SK-N-MC (cell line): Measurements from ENCODE around the gene TMEM81.

Source experiments
- EZH2 ChIP-seq: fragments of 200-600 bp; sonication (generic); IDR thresholded peaks from one replicate; pipeline ENCODE4 v1.6.1; 2017; ENCODE audit warnings: antibody characterized with exemption
- FOXP2 ChIP-seq: optimal IDR thresholded peaks from 2 replicates; pipeline ENCODE3; 2011; ENCODE audit warnings: mild to moderate bottlenecking, moderate library complexity; ENCODE audit not compliant: insufficient read depth; ENCODE audit errors: extremely low read length, control extremely low read depth
- POLR2AphosphoS5 ChIP-seq: IDR thresholded peaks from 2 replicates; pipeline ENCODE4 v1.6.1; 2012; ENCODE audit warnings: mild to moderate bottlenecking, low read depth, low read length, borderline replicate concordance

DNA sequence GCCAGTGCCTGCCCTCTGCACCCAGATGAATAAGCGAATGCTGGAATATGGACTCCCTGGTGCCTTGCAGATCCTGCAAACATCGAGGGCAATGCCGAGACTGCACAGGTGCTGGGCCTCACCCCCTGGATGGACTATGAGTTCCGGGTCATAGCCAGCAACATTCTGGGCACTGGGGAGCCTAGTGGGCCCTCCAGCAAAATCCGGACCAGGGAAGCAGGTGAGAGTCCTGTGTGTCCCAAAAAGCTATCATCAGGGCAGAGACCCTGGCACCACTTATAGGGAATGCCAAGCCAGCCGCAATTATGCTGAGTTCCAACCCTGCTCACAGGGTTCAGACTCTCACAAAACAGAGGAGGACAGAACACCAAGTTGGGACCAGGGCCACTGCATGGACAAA lies 17.2 kb downstream of the TMEM81 start:
- no peak for TF ChIP-seq EZH2
- no peak for TF ChIP-seq POLR2AphosphoS5
- TF ChIP-seq FOXP2 = no peak
